Lower leg skin (tissue), 3 donors: Measurements from ENCODE around the gene MRRF.

Source experiments
- CTCF ChIP-seq, 3 donors: fragments of 450-650 bp; IDR thresholded peaks; one replicate each; pipeline ENCODE4 v1.5.1; 2016; ENCODE audit warnings: antibody characterized with exemption in 3 of 3, mild to moderate bottlenecking in 3 of 3, moderate library complexity in 2 of 3
- POLR2A ChIP-seq, 2 donors: fragments of 450-650 bp; IDR thresholded peaks; one replicate each; pipeline ENCODE4 v1.6.1; 2016 to 2017; ENCODE audit warnings: antibody characterized with exemption in 2 of 2, mild to moderate bottlenecking in 1 of 2, moderate library complexity in 1 of 2

GRCh38 chr9:122229485-122229837 is 35.2 kb upstream of the MRRF start:
- TF ChIP-seq POLR2A (IDR thresholded peaks at IDR 0.05): no peak
- TF ChIP-seq CTCF (IDR thresholded peaks at IDR 0.05): no peak
